GM23338 (cell line): ENCODE data around the gene CACNB3. TPM values are rescaled to one million over a fixed set of nuclear protein-coding genes. Genes with fewer than 3 reads are reported as not detected.

Experiments used
- ATAC-seq: fragments of 200-7000 bp; cut with Tn5 transposase; 3 replicates; pipeline ENCODE4 v1.9.1; 2020
- DNase-seq: peaks from one replicate; pipeline ENCODE4 v3.0.0-alpha.2; 2015; ENCODE audit warnings: low spot score
- H2AFZ ChIP-seq: fragments of 200-600 bp; sonication (generic); 2 replicates; pipeline ENCODE4 v1.8.0; 2016; ENCODE audit warnings: antibody characterized with exemption, mild to moderate bottlenecking, moderate library complexity
- H3F3A ChIP-seq: fragments of 200-600 bp; sonication (generic); replicated peaks from 2 replicates; pipeline ENCODE4 v1.8.0; 2017; ENCODE audit warnings: antibody characterized with exemption, mixed run types, low read depth
- H3K27ac ChIP-seq: fragments of 200-600 bp; sonication (generic); 2 replicates; pipeline ENCODE4 v1.6.1; 2016; ENCODE audit warnings: low read depth
- H3K27me3 ChIP-seq: fragments of 200-600 bp; sonication (generic); 2 replicates; pipeline ENCODE4 v1.8.0; 2016; ENCODE audit warnings: mild to moderate bottlenecking, mixed run types, moderate library complexity; ENCODE audit not compliant: insufficient read depth
- H3K36me3 ChIP-seq: fragments of 200-600 bp; sonication (generic); 2 replicates; pipeline ENCODE4 v1.8.0; 2016; ENCODE audit warnings: mild to moderate bottlenecking; ENCODE audit not compliant: insufficient read depth
- H3K4me1 ChIP-seq: fragments of 200-600 bp; sonication (generic); 2 replicates; pipeline ENCODE4 v1.8.0; 2016; ENCODE audit warnings: mild to moderate bottlenecking, moderate library complexity; ENCODE audit not compliant: insufficient read depth
- H3K4me2 ChIP-seq: fragments of 200-600 bp; sonication (generic); 2 replicates; pipeline ENCODE4 v1.7.1; 2017; ENCODE audit warnings: mixed run types
- H3K4me3 ChIP-seq: fragments of 200-600 bp; sonication (generic); 2 replicates; pipeline ENCODE4 v1.6.1; 2016; ENCODE audit warnings: mixed run types
- H3K79me2 ChIP-seq: fragments of 200-600 bp; sonication (generic); replicated peaks from 2 replicates; pipeline ENCODE4 v1.8.0; 2017; ENCODE audit warnings: mild to moderate bottlenecking; ENCODE audit not compliant: insufficient read depth
- H3K9me2 ChIP-seq: fragments of 200-600 bp; sonication (generic); 2 replicates; pipeline ENCODE4 v1.8.0; 2017; ENCODE audit not compliant: insufficient read depth
- H4K20me1 ChIP-seq: fragments of 200-600 bp; sonication (generic); replicated peaks from 2 replicates; pipeline ENCODE4 v1.8.0; 2017; ENCODE audit warnings: mild to moderate bottlenecking; ENCODE audit not compliant: insufficient read depth
- H3K27ac Mint-ChIP-seq: 2 replicates; pipeline ENCODE4 v1.8.0; 2020; ENCODE audit warnings: inconsistent platforms, mild to moderate bottlenecking, moderate library complexity, mixed read lengths
- H3K27me3 Mint-ChIP-seq: 3 replicates; pipeline ENCODE4 v1.8.0; 2022; ENCODE audit warnings: low read depth, mild to moderate bottlenecking, moderate library complexity, mixed read lengths, inconsistent platforms; ENCODE audit not compliant: insufficient read depth, poor library complexity
- H3K36me3 Mint-ChIP-seq: 3 replicates; pipeline ENCODE4 v1.8.0; 2021; ENCODE audit warnings: low read depth, mild to moderate bottlenecking, inconsistent platforms, moderate library complexity, mixed read lengths
- H3K4me1 Mint-ChIP-seq: 3 replicates; pipeline ENCODE4 v1.8.0; 2020; ENCODE audit warnings: mild to moderate bottlenecking, inconsistent platforms, mixed read lengths
- H3K4me3 Mint-ChIP-seq: 3 replicates; pipeline ENCODE4 v1.8.0; 2021; ENCODE audit warnings: moderate library complexity, mild to moderate bottlenecking, inconsistent platforms, mixed read lengths
- H3K9me3 Mint-ChIP-seq: 3 replicates; pipeline ENCODE4 v1.8.0; 2020; ENCODE audit warnings: moderate library complexity, mild to moderate bottlenecking, inconsistent platforms, mixed read lengths
- CREB1 ChIP-seq: fragments of 250-450 bp; sonication (Bioruptor Pico); IDR thresholded peaks from 2 replicates; pipeline ENCODE4 v1.5.0; 2020; ENCODE audit warnings: low read depth, mild to moderate bottlenecking, moderate library complexity
- ETS1 ChIP-seq: IDR thresholded peaks from 2 replicates; pipeline ENCODE4 v1.6.1; 2016; ENCODE audit warnings: antibody characterized with exemption
- EZH2phosphoT487 ChIP-seq: fragments of 200-600 bp; sonication (generic); IDR thresholded peaks from one replicate; pipeline ENCODE4 v1.8.1; 2018; ENCODE audit warnings: antibody characterized with exemption; ENCODE audit not compliant: unreplicated experiment
- JUNB ChIP-seq: IDR thresholded peaks from one replicate; pipeline ENCODE4 v1.6.1; 2016; ENCODE audit warnings: antibody characterized with exemption; ENCODE audit not compliant: unreplicated experiment
- STAT1 ChIP-seq: IDR thresholded peaks from one replicate; pipeline ENCODE4 v1.6.1; 2016; ENCODE audit warnings: antibody characterized with exemption; ENCODE audit not compliant: unreplicated experiment
- ZNF114 ChIP-seq: fragments of 250-450 bp; sonication (Bioruptor Pico); IDR thresholded peaks from 2 replicates; pipeline ENCODE4 v1.5.0; 2020; ENCODE audit warnings: mild to moderate bottlenecking, moderate library complexity
- polyA plus RNA-seq: library from polyadenylated mRNA; unstranded; fragments of >200 nt; fragmentation: Nextera tagmentation; extraction: Ambion mirVana; gene quantifications from 2 replicates; pipeline ENCODE4 v1.2.1, GENCODE V29; 2016
- total RNA-seq: library from RNA; depleted of rRNA; stranded (reverse); fragments of >200 nt; shearing (Covaris generic); gene quantifications from 2 replicates; pipeline ENCODE4 v1.2.3, GENCODE V29; 2014
- TF ChIP-seq, protein P1 (sequence below): IDR thresholded peaks from one replicate; pipeline ENCODE4 v1.6.1; 2018; ENCODE audit warnings: antibody characterized with exemption; ENCODE audit not compliant: unreplicated experiment
- TF ChIP-seq, protein P2 (sequence below), 2 experiments: fragments of 200-600 bp in 1 of 2; sonication (generic) in 1 of 2; conservative IDR thresholded peaks; 2 replicates each; pipeline versions ENCODE4 v1.5.1 to v1.6.1; 2016 to 2017; ENCODE audit warnings: antibody characterized with exemption in 2 of 2, low read depth in 2 of 2, mild to moderate bottlenecking in 2 of 2, moderate library complexity in 1 of 2

CACNB3 gene
- total and polyA plus RNA-seq, 2 experiments from 2014 or later = 4.1 to 6.2 TPM

- TF ChIP-seq ETS1 (peak; percentile 99), ZNF114 (CRISPR knock-in tag) (peak; percentile 76; the same call in 1 of the 2 replicates), CREB1 (CRISPR knock-in tag) (peak; percentile 88), STAT1 (no peak), EZH2phosphoT487 (no peak)
- TF ChIP-seq, protein P1, sequence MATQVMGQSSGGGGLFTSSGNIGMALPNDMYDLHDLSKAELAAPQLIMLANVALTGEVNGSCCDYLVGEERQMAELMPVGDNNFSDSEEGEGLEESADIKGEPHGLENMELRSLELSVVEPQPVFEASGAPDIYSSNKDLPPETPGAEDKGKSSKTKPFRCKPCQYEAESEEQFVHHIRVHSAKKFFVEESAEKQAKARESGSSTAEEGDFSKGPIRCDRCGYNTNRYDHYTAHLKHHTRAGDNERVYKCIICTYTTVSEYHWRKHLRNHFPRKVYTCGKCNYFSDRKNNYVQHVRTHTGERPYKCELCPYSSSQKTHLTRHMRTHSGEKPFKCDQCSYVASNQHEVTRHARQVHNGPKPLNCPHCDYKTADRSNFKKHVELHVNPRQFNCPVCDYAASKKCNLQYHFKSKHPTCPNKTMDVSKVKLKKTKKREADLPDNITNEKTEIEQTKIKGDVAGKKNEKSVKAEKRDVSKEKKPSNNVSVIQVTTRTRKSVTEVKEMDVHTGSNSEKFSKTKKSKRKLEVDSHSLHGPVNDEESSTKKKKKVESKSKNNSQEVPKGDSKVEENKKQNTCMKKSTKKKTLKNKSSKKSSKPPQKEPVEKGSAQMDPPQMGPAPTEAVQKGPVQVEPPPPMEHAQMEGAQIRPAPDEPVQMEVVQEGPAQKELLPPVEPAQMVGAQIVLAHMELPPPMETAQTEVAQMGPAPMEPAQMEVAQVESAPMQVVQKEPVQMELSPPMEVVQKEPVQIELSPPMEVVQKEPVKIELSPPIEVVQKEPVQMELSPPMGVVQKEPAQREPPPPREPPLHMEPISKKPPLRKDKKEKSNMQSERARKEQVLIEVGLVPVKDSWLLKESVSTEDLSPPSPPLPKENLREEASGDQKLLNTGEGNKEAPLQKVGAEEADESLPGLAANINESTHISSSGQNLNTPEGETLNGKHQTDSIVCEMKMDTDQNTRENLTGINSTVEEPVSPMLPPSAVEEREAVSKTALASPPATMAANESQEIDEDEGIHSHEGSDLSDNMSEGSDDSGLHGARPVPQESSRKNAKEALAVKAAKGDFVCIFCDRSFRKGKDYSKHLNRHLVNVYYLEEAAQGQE = no peak
Measured at GRCh38 chr12:48851883-48852733, 33.8 kb downstream of the CACNB3 start, which contains the start of gene DDX23 (continued).

- Histone ChIP-seq H3K79me2 (peaks cover 38% of the 10 kb centered on the region), H3K27ac (no peak overlapping the region), H2AFZ (no peak overlapping the region), H3K4me2 (peak overlapping the region; percentile 71), H3K4me3 (peak overlapping the region; percentile 85), H3F3A (no peaks in the 10 kb centered on the region), H3K36me3 (no peaks in the 10 kb centered on the region), H3K4me1 (peaks cover 9% of the 10 kb centered on the region; the same call in 1 of the 2 replicates), H3K9me2 (no peaks in the 10 kb centered on the region), H4K20me1 (0 out of 2 replicates have a peak, but pooled peaks cover 3% of the 10 kb centered on the region), H3K27me3 (no peaks in the 10 kb centered on the region)
- peaks cover 8% of the 10 kb centered on the region for H3K27me3 Mint-ChIP-seq
- H3K9me3 Mint-ChIP-seq = no peaks in the 10 kb centered on the region
- no peak for TF ChIP-seq JUNB
- TF ChIP-seq, protein P2, sequence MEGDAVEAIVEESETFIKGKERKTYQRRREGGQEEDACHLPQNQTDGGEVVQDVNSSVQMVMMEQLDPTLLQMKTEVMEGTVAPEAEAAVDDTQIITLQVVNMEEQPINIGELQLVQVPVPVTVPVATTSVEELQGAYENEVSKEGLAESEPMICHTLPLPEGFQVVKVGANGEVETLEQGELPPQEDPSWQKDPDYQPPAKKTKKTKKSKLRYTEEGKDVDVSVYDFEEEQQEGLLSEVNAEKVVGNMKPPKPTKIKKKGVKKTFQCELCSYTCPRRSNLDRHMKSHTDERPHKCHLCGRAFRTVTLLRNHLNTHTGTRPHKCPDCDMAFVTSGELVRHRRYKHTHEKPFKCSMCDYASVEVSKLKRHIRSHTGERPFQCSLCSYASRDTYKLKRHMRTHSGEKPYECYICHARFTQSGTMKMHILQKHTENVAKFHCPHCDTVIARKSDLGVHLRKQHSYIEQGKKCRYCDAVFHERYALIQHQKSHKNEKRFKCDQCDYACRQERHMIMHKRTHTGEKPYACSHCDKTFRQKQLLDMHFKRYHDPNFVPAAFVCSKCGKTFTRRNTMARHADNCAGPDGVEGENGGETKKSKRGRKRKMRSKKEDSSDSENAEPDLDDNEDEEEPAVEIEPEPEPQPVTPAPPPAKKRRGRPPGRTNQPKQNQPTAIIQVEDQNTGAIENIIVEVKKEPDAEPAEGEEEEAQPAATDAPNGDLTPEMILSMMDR (conservative IDR thresholded peaks at IDR 0.05; ENCODE audit: low read depth in 2 of 2) = peak; percentile 89 to 94
- H3K27ac Mint-ChIP-seq = peak overlapping the region; percentile 95
- H3K4me1 Mint-ChIP-seq = peaks cover 16% of the 10 kb centered on the region
- ATAC-seq (peak; percentile 44), DNase-seq (peak; percentile 93)
- peaks cover 19% of the 10 kb centered on the region for H3K36me3 Mint-ChIP-seq
- H3K4me3 Mint-ChIP-seq = peak overlapping the region; percentile 98
Measured at GRCh38 chr12:48852734-48853688, 34.7 kb downstream of the CACNB3 start.
